GM10847 (cell line): ENCODE measurements around the gene CD200.

ENCODE experiments used
- POLR2A ChIP-seq: IDR thresholded peaks from 2 replicates; pipeline ENCODE4 v1.6.1; 2011; ENCODE audit not compliant: insufficient read length; ENCODE audit errors: extremely low read depth

CD200 gene

GRCh38 chr3:112407214-112407887, 74.4 kb downstream of the CD200 start:
- no peak for TF ChIP-seq POLR2A

- no peak for TF ChIP-seq POLR2A
These were observed 75.1 kb downstream of the CD200 start for GRCh38 chr3:112407888-112408702.

- no peak for TF ChIP-seq POLR2A
These were observed 76.1 kb downstream of the CD200 start for GRCh38 chr3:112409041-112409440.

GRCh38 chr3:112411425-112411824, 78.5 kb downstream of the CD200 start:
- no peak for TF ChIP-seq POLR2A
